ENCODE data around the gene ACADL.

ACADL gene

DNA sequence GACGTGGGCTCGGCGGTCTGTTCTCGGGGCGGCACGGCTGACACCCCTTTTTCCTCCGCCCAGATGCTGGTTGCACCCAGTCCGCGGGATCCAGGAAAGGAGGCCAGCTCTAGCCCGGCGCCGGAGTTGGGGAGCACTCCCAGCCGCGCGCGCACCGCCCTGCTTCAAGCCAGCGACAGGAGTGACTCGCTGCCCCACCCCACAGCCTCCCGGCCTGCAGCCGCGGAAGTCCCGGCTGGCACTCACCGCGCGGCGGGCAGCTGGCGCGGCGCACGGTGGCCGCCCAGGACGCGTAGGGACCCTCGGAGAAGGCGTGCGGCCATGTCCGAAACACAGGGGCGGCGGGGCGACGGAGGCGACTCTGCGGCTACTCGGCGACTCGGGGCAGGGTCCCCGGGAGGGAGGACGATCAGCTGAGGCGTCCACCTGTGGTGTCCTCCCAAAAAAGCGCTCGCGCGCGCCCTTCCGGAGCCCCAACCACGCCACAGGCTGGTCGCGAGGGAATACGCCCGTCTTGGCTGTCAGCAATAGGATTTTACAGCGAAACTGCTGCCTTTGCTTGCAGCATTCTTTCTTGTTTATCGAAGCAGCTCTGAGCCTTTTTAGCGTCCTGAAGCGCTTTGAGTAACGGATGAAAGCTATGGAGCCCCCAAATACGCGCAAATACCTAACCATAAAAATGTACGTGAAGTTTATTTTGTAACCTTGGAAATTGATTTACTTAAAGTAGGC is at the start of gene ACADL:
Gene ACADL, minus strand, starts transcription at position 507 of the 732 bp plus-strand sequence. Its CDS starts 184 bp downstream, at position 323.
- DNase-seq (ENCODE audit: low read depth in 2 of 2, low spot score in 1 of 2), result no peak

GRCh38 chr2:210271300-210271699 is 46.1 kb upstream of the ACADL start:
- DNase-seq (ENCODE audit: low read depth in 2 of 2, low spot score in 1 of 2), result no peak

DNA sequence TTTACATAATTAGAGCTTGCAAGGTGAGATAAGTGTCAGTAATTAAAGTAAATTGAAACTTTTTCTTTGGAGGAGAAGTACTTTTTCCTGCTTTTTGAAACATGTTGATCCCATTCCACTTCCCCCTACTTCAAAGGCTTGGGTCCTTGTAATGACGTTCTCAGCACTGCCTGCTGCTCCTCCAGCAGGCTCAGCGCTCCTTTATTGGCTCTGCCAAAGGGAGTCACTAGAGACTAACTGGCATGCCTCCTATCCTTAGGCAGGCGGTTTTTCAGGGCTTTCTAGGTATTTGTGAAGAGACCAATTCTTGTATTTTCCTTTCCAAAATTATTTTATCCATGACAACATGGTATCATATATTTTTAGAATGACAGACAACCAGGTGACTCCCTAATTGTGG is 43.9 kb upstream of the ACADL start:
- DNase-seq (ENCODE audit: low read depth in 2 of 2, low spot score in 1 of 2), result no peak

DNA sequence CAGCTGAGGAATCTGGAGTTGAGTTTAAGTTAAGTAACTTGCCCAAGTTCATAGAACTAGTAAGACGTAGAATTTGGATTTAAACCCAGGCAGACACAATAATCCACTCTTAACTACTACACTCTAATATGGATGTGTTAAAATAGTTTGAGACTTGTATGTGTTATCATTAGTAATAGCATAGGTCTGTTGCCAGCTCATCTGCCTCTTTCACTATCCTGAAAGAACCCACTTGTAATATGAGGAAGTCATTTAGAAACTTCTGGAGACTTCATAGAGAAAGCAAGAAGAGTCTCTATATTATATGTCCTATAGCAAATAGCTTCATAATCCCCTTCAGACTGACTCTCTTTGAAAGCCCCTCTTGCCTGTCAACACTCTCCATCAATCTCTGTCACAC is 43.0 kb upstream of the ACADL start:
- DNase-seq (ENCODE audit: low read depth in 2 of 2, low spot score in 1 of 2), result no peak

- no peak for DNase-seq (ENCODE audit: low read depth in 2 of 2, low spot score in 1 of 2)
Observed at GRCh38 chr2:210267698-210268097, 42.5 kb upstream of the ACADL start.

GRCh38 chr2:210264282-210264681 is 39.0 kb upstream of the ACADL start:
- no peak for DNase-seq (ENCODE audit: low read depth in 2 of 2, low spot score in 1 of 2)

DNA sequence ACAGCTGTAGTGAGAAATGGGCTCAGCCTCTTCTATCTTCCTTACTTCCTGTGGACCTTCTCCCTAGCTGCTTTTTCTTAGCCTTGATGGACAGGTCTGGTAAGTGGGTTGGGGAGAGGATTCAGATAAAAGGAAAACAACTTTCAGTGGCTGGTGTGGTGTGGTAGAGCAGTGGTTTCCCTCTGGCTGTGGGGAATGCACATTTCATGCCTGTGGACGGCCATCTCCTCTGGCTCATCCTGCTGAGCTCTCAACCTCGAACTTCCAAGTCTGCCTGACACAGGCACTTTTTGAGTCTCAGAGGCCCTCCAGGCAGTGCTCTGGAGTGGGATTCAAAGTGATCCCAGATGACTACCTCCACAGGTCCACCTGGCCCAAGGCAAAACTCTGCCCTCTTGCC is 38.6 kb upstream of the ACADL start:
- no peak for DNase-seq (ENCODE audit: low read depth in 2 of 2, low spot score in 1 of 2)

DNA sequence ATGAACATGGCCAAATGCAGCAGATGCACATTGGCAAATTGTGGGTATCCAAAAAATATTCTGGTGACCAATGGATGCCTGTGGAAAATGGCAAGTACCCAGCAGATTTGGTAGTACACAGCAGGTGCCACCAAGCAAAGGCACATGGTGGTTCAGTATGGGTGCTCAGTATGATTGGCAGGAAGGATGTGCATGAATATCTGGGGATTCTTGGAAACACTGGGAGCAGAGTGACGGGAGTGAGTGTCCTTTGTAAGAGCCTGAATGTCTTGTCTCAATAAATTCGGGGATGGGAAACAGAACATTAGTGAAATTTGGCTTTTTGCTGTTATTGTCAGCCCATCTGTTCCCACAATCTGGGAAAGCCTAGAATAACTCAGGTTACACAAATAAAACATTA is 36.8 kb upstream of the ACADL start:
- no peak for DNase-seq (ENCODE audit: low read depth in 2 of 2, low spot score in 1 of 2)

DNA sequence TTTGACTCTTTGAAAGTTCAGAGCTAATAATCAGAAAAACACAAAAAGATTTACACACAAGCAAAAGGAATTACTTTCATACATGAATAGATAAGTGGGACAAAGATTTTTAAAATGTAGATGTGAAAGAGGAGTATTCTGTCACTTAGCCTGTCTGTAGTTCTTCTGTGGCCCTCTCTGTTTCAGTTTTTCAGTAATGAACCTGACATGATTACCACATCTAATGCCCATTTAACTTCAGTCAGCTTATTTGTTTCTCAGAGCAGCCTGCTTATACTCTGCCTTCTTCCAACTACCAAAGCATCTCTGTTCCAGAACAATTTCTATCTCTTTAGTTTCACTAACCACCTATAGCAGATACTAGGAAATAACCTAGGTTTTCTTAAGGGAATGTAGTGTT is 34.4 kb upstream of the ACADL start:
- no peak for DNase-seq (ENCODE audit: low read depth in 2 of 2, low spot score in 1 of 2)

- no peak for DNase-seq (ENCODE audit: low read depth in 2 of 2, low spot score in 1 of 2)
Observed at GRCh38 chr2:210252699-210253606, 27.7 kb upstream of the ACADL start.

- no peak for DNase-seq (ENCODE audit: low read depth in 2 of 2, low spot score in 1 of 2)
Observed at GRCh38 chr2:210250622-210251021, 25.4 kb upstream of the ACADL start.

DNA sequence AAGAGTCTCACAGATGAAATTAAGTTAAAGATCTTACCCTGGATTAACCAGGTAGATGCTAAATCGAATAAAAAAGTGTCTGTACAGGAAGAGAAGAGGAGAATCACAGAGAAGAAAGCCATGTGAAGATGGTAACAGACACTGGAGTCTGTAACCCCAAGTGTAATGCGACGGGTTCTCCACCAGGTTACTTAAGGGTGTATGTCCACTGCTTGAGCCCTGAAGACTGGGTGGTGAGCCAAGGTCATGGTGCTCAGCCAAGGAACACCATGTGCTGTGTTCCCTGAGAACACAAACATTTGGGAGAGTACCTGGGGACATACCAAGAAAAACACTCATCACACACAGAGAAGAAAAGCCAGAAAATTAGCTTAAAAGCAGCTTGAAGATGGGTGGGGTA is 8.2 kb upstream of the ACADL start:
- no peak for DNase-seq (ENCODE audit: low read depth in 2 of 2, low spot score in 1 of 2)

DNA sequence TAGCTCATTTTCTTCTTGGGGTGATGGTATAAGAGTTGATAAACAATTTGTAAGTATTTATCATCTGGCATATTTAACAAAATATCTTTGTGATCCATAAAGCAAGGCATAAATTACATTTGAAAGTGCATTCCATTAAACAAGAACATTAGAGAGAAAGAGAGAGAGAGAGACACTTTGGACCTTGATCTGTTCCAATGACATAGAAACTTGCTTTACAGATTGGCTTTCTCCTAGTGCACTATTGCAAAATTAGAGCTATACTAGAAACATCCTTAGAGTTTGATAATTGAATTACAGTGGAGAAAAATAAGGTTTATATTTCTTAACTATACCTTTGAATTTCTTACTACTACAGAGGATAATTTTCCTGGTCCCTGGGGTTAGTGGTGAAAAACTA is 5.7 kb upstream of the ACADL start:
- DNase-seq (ENCODE audit: low read depth in 2 of 2, low spot score in 1 of 2), result no peak

DNA sequence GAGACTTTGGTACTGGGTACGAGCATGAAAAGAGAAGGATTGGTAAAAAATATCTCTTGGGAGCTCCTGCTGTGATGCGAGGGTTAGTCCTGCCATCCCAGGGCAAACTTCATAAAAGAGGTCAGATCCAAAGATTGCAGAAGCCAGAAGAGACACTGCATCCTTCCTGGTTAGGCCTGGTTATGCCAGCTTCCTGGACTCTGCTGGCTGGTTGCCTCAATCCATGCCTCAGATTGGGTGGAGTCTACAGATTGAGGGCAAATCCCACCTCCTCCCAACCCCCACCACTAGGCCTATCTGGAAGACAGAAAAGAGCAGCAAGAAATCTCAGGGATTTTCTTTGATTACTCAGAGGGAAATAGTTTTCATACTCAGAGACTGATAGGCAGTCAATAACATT is 5.3 kb upstream of the ACADL start:
- no peak for DNase-seq (ENCODE audit: low read depth in 2 of 2, low spot score in 1 of 2)

DNA sequence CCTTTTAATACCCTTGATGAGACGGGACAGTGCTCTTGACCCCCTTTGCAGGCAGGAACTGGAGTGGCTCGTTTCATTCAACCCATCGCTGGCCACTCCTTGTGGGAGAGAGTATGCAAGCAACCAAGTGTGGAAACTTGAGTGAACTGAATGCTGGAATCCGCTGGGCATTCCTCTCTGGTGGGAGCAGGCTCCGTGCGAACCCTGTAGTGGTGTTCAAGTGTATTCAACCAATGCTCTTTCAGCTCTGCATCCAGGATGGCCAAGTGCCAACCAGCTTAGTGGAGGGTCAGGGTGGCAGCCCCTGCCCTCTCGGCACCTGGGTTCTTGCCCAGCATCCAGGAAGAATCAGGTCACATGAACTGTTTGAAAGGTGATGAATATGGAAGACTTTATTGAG is 3.3 kb upstream of the ACADL start:
- DNase-seq (ENCODE audit: low read depth in 2 of 2, low spot score in 1 of 2), result no peak

DNA sequence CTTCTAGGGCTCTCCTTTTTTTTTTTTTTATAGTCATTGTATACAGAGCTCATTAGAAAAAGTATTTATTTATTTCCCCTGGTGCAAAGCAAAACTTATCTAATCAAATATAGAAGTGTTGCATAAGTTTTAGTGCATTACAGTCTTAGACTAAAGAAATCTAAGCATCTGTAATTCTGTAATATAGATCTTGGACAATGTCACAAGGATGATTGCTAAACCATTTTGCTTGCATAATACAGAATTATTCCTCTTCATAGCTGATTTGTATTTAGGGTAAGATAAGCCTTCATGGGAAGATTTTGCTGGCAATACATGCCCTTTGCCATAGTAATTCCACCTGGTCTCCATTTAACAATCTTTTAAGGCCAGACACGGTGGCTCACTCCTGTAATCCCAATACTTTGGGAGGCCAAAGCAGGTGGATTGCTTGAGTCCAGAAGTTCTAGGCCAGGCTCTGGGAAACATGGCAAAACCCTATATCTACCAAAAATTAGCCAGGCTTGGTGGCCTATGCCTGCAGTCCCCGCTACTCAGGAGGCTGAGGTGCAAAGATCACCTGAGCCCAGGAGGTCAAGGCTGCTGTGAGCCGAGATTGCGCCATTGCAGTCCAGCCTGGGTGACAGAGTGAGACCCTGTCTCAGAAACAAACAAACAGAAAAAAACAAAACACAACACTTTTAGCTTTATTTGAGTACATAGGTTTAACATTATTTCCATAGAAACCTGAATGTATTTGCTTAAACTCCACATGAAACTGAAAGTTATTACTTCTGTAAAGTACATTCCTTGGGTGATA is 2.2 kb upstream of the ACADL start:
- no peak for DNase-seq (ENCODE audit: low read depth in 2 of 2, low spot score in 1 of 2)

DNA sequence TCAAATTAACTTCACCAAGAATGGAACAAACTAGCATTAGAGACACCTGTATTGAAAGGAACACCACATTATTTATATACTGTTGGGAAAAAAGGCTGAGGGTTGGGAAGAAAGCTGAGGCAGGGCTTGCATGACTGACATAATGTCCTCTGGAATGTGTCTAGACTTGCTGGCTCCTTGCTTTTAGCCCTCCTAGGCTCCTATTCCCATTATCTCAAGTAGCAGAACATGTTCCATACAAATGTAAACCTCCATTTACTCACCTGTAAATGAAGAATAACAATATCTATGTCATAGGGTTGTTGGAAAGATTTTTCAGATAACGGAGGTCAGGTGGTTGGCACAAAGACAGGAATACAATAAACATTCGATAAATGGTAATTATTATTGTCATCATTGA is 976 bp upstream of the ACADL start:
- no peak for DNase-seq (ENCODE audit: low read depth in 2 of 2, low spot score in 1 of 2)

DNA sequence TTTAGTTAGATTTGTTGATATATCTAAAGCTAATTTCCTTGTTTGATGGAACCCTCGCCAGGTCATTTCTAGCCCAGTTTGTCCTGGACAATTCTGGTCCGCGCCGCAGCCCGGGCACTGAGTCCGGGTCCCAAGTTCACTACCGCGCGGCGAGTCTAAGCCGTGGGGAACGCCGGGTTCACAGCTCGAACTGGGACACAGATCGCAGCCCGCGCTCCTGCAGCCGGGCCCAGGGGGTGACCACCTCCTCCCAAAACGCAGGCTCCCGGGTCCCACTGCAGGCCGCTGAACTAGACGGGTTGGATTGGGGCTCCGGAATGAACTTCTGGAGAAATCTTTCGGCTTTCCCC is 681 bp downstream of the ACADL start:
- DNase-seq (ENCODE audit: low read depth in 2 of 2, low spot score in 1 of 2), result no peak

DNA sequence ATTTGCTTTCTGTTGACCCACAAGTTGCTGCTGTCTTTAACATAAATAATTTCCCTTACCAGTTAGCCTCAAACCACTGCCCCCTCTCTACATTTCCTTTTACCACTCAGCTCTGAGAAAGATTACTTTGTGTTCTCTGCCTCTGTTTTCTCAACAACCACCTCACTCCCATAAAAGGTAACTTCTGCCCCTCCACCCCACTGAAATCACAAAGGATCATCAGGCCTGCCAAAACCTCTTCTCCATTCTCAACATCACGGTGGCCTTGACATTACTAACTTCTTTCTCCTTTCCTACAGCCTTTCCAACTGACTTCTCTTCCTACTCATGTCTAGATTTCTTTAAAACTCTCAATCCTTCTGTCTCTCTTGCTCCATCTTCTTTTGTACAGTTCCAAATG is 10.1 kb downstream of the ACADL start:
- no peak for DNase-seq (ENCODE audit: low read depth in 2 of 2, low spot score in 1 of 2)

DNA sequence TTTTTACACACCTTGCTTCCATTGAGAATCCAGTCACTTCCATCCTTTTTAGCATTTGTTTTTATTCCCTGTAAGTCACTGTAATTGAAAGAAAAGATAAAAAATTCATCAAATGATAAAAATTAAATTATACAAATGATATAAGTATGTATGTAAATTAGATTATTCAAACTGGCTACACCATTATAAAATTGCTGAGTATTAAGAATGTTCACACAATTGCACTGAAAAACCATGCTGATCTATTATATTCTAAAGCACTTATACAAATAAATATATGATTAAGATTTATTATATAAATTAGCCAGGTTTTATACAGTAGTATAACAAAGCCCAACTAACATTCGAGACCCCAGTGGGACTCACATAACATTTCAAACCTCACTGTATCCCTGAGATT is 15.1 kb downstream of the ACADL start:
- no peak for DNase-seq (ENCODE audit: low read depth in 2 of 2, low spot score in 1 of 2)

DNA sequence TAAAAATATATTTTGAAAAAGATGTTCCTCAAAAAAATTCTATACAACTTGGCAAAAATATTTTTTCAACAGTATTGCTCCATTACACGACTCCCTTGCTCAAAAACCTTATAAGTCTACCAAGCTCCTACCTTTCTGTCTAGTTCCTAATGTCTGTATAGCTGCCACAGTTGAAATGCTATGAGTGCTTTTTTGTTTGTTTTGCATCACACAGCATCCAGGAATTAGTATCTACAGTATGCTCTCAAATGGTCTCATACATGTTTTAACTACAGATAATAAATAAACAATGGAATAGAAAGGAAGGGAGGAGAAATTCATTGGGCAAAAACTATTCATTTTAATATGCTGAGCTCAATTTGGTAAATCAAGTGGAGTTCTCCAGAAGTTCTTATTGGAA is 17.3 kb downstream of the ACADL start:
- no peak for DNase-seq (ENCODE audit: low read depth in 2 of 2, low spot score in 1 of 2)

DNA sequence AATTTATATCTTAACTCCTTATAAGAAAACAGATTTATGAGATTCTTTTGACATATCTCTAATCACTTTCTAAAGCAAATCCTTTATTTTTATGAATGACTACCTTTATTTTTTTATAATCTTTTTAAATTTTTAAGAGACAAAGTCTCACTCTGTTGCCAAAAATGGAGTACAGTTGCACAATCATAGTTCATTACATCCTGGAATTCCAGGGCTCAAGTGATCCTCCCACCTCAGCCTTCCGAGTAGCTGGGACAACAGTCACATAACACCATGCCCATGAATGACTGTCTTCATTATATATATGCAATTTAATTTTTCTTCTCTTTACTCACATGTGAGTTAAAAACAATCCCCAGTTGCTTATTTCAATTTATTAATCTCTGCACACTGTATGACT is 21.7 kb downstream of the ACADL start:
- DNase-seq (ENCODE audit: low read depth in 2 of 2, low spot score in 1 of 2), result no peak
